ENCODE measurements around the gene POMP. TPM values are rescaled to one million over a fixed set of nuclear protein-coding genes. Genes with fewer than 3 reads are reported as not detected.

POMP gene
- total and polyA plus RNA-seq, 4 donors, result 32.2 to 132 (median 41.1) TPM

GRCh38 chr13:28641600-28641926, 17.4 kb upstream of the POMP start:
- Histone ChIP-seq H3K4me3 (ENCODE audit: low read depth in 1 of 3, low read length in 3 of 3) (no peak overlapping the region), H3K27me3 (ENCODE audit: control insufficient read depth in 4 of 4, insufficient read depth in 4 of 4, low read length in 3 of 4) (no peaks in the 10 kb centered on the region), H3K9ac (ENCODE audit: low read depth in 1 of 2, low read length in 2 of 2) (no peak overlapping the region), H3K9me3 (ENCODE audit: control insufficient read depth in 4 of 4, low read length in 3 of 4) (no peaks in the 10 kb centered on the region), H3K36me3 (ENCODE audit: control insufficient read depth in 4 of 4, insufficient read depth in 3 of 4, low read depth in 1 of 4, low read length in 3 of 4) (no peaks in the 10 kb centered on the region), H3K27ac (ENCODE audit: low read depth in 1 of 2, low read length in 2 of 2) (peak overlapping the region; percentile 14 to 66), H3K4me1 (ENCODE audit: control insufficient read depth in 4 of 4, insufficient read depth in 4 of 4, low read length in 3 of 4) (peaks cover 1 to 6% (median 4%) of the 10 kb centered on the region in 4 donors)
- TF ChIP-seq ZBTB33 (IDR thresholded peaks at IDR 0.05) (no peak), HNF4A (conservative IDR thresholded peaks at IDR 0.05) (no peak), YY1 (IDR thresholded peaks at IDR 0.05) (no peak), ATF3 (IDR thresholded peaks at IDR 0.05) (no peak), TAF1 (conservative IDR thresholded peaks at IDR 0.05) (no peak), NR2F2 (IDR thresholded peaks at IDR 0.05) (no peak), RXRA (IDR thresholded peaks at IDR 0.05) (no peak), GABPA (IDR thresholded peaks at IDR 0.05 in 1 of 2, conservative IDR thresholded peaks at IDR 0.05 in 1 of 2) (no peak), FOXA2 (IDR thresholded peaks at IDR 0.05) (no peak), REST (IDR thresholded peaks at IDR 0.05) (no peak), SP1 (IDR thresholded peaks at IDR 0.05) (no peak), JUND (IDR thresholded peaks at IDR 0.05) (no peak), HNF4G (IDR thresholded peaks at IDR 0.05) (no peak), FOXA1 (IDR thresholded peaks at IDR 0.05) (no peak), CTCF (IDR thresholded peaks at IDR 0.05; ENCODE audit: low read depth, low read length, missing input control) (no peak)
- no peak for DNase-seq (ENCODE audit: low spot score)
- WGBS, result 67% methylated on average over 3 of the region's 3 CpGs

GRCh38 chr13:28650284-28650683, 8.6 kb upstream of the POMP start:
- Histone ChIP-seq H3K27ac (ENCODE audit: low read depth in 1 of 2, low read length in 2 of 2) (no peak overlapping the region), H3K27me3 (ENCODE audit: control insufficient read depth in 4 of 4, insufficient read depth in 4 of 4, low read length in 3 of 4) (no peaks in the 10 kb centered on the region), H3K9ac (ENCODE audit: low read depth in 1 of 2, low read length in 2 of 2) (no peak overlapping the region), H3K4me3 (ENCODE audit: low read depth in 1 of 3, low read length in 3 of 3) (no peak overlapping the region), H3K36me3 (ENCODE audit: control insufficient read depth in 4 of 4, insufficient read depth in 3 of 4, low read depth in 1 of 4, low read length in 3 of 4) (no peaks in the 10 kb centered on the region), H3K4me1 (ENCODE audit: control insufficient read depth in 4 of 4, insufficient read depth in 4 of 4, low read length in 3 of 4) (no peaks in the 10 kb centered on the region), H3K9me3 (ENCODE audit: control insufficient read depth in 4 of 4, low read length in 3 of 4) (no peaks in the 10 kb centered on the region)
- WGBS, result 95% methylated on average over 2 of the region's 2 CpGs
- no peak for TF ChIP-seq ATF3 (IDR thresholded peaks at IDR 0.05)
- no peak for TF ChIP-seq FOXA2 (IDR thresholded peaks at IDR 0.05)
- no peak for TF ChIP-seq RAD21 (IDR thresholded peaks at IDR 0.05)
- TF ChIP-seq RXRA (IDR thresholded peaks at IDR 0.05), result no peak
- TF ChIP-seq ZBTB33 (IDR thresholded peaks at IDR 0.05), result no peak
- TF ChIP-seq TAF1 (conservative IDR thresholded peaks at IDR 0.05), result no peak
- TF ChIP-seq EGR1 (IDR thresholded peaks at IDR 0.05; ENCODE audit: low read depth in 2 of 2), result no peak
- no peak for TF ChIP-seq YY1 (IDR thresholded peaks at IDR 0.05)
- TF ChIP-seq SP1 (IDR thresholded peaks at IDR 0.05), result no peak
- TF ChIP-seq CTCF (IDR thresholded peaks at IDR 0.05; ENCODE audit: low read depth, low read length, missing input control), result no peak
- TF ChIP-seq MAX (IDR thresholded peaks at IDR 0.05), result no peak
- no peak for TF ChIP-seq HNF4A (conservative IDR thresholded peaks at IDR 0.05)
- no peak for DNase-seq (ENCODE audit: low spot score)
